ENCODE data around the gene TSPAN4.

TSPAN4 gene

DNA sequence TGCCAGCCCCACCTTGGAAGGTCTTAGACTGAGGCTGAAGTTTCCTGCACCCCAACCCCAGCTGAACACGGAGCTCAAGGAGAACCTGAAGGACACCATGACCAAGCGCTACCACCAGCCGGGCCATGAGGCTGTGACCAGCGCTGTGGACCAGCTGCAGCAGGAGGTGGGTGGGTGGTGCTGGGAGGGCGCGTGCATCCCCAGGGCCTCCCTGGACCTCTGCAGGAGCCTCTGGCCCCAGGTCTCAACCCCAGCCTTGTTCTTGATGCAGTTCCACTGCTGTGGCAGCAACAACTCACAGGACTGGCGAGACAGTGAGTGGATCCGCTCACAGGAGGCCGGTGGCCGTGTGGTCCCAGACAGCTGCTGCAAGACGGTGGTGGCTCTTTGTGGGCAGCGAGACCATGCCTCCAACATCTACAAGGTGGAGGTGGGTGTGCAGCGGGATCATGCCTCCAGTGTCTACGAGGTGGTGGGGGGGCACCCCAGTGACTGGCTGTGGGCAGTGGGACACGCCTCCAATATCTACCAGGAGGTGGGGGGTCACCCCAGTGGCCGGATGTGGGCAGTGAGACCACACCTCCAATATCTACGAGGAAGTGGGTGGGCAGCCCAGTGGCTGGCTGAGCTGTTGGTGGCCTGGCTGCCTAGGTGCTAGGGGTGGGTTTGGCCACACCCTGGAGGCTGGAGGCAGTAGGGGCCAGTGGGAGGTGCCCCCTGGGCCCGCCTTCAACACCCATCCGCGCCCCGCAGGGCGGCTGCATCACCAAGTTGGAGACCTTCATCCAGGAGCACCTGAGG is 5.3 kb upstream of the TSPAN4 start:
- DNase-seq, result no peak

DNA sequence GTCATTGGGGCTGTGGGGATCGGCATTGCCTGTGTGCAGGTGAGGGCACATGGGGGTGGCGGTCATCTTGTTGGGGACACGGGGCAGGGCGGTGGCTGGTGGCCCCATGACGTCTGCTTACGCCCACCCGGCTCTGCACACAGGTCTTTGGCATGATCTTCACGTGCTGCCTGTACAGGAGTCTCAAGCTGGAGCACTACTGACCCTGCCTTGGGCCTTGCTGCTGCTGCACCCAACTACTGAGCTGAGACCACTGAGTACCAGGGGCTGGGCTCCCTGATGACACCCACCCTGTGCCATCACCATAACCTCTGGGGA is 4.7 kb upstream of the TSPAN4 start:
- no peak for DNase-seq

DNA sequence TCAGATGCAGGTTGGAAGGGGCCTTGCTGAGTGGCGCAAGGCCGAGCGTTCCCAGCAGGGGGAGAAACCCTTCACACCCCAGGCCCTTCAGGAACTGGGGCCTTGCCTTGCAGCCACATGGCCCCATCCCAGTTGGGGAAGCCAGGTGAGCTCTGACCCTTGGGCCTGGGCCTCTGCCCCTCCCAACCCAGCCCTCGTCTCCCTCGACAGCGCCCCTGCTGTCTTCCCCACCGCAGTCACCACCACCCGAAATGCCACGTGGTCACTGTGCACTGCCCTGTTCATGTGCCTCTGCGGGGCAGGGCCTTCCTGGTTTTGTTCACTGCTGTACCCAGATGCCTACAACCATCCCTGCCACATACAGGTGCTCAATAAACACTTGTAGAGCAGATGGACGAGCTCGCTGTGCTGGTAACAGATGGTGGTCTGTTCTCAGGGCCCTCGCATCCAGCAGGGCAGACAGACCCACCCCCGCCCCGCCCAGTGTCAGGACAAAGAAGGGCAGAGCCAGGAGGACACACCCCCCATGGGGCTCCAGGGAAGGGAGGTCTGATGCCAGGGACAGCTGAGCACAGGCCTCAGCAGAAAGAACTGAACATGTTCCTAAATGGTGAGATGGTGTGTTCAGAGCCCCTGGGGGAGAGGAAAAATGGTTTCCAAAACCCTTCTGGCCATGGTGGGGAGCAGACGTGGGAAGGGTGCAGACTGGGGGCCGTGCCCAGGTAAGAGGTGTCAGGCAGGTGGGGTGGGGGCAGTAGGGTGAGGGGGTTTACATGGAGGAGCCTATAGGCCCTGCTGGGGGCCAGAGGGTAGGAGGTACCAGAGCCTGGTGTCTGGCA is 4.0 kb upstream of the TSPAN4 start:
- no peak for DNase-seq

DNA sequence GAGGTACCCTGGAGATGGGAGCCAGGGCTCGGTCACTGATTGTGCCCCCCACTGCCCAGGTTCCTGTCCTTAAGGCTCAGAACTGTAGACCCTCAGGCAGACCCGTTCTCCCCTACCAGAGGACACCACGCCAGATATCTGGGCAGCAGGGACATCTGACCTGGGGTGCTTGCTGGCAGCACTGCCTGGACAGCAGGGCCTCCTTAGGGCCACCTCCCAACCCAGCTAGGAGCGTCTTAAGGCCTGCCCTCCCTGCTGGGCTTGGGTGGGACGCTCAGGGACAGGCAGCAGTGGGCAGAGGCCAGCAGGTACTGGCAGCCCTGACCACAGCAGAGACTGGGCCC is 3.4 kb upstream of the TSPAN4 start:
- no peak for DNase-seq

DNA sequence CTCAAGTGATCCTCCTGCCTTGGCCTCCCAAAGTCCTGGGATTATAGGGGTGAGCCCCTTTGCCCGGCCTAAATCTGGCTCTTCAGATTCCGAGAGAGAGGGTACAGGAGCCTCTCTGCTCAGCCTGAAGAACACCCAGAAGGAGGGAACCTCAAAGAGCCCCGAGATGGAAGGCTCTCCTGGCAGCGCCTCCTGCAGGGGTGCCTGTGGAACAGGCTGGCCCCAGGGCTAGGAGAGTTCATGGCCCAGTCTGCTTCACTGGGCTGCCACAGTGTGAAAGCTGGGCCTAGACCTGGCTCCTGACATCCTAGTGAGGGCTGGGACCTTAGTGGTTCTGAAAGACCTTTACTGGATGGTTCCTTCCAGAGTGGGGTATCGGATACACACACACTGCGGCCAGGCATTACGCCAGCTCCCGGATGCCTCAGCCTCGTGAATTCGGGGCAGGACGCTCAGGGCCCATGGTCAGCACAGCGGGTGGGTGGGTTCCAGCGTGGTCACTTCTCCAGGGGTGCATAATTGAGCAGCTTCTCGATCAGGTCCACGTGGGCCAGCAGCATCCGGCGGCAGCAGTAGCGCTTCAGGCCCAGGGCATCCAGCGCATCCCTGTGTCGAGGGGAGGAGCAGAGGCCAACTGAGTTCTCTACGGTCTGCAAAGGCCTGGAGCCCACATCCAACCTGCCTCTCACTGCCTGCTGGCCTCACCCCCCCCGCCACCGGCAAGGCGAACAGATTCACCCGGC is 2.6 kb upstream of the TSPAN4 start:
- no peak for DNase-seq

DNA sequence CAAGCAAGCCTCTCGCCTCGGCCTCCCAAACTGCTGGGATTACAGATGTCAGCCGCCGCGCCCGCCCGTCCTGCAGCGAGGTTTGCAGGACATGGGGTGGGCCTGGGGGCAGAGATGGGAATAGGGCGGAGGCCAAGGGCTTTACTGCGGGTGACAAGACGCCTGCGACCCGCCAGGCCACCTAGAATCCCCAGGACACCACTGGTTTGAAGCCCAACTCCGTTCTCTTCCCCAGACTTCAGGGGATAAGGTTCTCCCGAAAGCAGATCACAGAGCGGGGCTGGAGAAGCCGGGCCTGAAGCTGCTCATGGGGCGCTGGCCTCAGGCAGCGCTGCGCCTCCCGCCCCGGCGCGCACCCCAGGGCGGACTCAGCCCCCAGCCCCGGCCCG is 677 bp upstream of the TSPAN4 start:
- no peak for DNase-seq

DNA sequence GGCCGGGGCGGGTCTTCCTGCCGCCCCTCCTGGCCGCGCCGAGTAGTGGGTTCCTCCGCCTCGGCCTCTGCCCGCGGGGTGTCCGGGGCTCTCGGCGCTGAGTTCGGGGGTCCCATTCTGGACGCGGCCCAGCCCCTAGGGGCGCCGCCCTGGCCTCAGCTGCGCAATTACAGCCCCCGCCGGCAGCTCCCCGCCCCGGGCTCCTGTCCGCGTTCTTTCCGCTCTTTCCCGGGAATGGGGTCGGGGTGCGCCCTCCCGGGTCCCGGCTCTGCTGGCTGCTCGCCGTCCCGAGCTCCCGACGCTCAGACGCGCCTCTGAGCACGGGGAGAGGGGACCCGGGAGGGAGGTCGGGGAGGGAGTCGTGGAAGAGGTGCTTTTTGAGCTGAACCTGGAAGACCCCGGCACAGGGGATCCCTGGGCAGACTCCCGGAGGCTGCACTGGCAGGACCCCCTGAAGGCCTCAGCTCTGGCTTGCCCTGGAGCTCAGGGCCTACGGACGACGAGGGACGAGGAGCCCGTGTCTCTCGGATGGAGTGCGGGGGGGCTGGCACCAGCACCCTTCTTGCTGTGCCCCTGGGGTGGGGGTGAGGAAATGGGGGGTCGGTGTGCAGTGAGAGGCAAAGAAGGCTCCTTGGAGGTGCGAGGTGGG is 558 bp downstream of the TSPAN4 start:
- no peak for DNase-seq

DNA sequence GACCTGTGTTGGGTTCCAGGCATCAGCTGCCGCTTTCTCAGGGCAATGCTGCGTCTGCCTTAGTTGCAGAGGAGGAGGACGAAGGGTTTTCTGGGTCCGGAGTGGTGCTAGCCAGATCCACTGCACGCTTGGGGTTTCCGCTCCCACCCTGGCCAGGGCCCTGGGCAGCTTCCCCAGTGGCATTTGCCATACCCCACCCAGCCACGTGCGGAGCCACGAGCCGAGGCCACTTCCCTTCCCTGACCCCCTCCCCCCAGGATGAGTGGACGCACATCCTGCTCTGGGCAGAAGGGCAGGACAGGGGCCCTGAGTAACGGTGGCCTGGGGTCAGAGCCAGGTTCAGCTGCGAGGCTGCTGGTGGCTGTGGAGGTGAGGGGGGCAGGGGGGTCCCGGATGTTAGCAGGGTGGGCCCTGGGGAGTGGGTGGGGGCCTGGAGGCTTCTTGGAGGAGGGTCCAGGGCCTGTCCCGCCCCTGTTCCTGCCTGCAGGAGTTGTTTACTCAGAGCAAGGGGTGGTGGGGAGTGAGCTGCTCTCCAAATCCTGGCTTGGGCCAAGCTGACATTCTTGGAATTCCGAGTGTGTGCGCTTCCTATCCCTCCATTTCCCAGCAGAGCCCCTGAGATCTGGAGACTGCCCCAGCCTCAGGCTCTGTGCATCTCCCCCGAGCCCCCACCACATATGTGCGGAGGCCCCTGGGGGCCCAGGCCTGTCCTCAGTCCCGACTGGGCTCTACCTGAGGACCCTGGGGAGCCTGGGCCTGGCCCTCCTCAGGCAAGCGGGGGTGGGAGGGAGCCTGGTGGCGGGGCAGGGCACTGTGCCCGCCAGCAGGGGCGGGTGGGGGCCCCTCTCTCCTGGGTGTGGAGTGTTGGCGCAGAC is 1.4 kb downstream of the TSPAN4 start:
- no peak for DNase-seq

DNA sequence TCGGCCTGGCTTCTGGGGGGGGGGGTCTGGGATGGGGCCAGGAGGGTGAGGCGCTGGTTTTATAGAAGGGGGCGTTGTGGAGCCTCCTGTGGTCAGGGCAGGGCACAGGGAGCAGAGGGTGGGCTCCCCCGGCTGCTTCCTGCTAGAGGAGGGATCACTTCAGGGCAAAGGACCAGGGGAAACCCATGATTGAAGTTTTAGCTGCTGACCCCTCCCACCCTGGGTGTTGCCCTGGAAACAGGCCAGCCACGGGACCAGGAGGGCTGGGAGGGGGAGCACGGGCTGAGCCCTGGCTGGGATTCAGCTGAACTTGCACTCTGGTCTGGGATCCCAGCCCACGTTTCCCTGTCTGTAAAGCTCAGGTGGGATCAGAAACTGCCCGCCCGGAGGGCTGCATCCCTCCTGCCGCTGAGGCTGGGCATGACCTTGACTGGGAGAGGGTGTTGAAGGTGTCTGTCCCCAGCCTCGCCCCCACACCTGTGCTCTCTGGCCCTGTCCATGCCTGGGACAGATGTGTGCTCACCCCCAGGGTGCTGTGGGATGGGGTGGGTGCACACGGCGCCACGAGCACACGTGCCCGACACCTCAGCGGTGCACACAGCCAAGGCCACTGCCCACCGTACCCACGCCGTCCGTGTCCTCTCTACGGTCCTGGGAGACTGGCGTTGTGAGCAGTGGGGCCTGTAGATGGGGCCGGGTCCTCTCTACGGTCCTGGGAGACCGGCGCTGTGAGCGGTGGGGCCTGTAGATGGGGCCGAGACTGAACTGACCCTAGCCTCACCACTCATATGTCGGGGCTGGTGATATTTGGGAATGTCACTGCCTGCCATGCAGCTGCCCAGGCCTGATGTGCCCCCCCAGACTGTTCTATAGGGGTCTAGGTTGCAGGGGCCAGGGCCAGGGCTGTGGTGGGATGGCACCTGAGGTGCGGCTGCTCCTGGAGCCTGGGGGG is 2.3 kb downstream of the TSPAN4 start:
- DNase-seq, result no peak

DNA sequence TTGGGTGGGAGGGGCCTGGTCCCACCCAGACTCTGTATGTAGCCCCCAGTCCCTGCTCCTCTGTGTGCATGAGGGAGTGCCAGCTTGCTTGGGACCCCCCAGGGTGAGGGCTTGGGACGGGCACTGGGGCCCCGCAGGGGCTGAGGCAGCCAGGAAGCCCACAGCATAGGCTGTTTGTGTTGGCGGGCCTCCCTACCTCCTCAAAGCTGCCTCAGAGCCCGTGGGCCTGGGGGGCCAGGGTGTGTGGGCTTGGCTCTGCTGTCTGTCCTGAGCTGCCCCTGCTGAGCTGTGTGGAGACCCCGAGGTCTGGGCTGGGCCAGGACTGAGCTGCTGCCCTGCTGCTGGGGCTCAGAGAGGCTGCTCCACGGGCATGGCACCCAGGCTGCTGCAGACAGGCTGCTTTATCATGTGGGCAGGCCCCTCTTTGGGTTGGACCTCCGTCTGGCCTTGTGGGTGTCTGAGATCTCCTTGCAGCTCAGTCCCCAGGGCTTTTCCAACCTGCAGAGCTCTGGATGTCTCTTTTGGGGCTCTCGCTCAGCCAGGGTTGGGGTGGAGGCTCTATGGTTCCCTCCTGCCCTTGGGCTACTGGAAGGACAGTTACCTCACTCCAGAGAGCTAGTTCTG is 3.3 kb downstream of the TSPAN4 start:
- DNase-seq, result no peak

DNA sequence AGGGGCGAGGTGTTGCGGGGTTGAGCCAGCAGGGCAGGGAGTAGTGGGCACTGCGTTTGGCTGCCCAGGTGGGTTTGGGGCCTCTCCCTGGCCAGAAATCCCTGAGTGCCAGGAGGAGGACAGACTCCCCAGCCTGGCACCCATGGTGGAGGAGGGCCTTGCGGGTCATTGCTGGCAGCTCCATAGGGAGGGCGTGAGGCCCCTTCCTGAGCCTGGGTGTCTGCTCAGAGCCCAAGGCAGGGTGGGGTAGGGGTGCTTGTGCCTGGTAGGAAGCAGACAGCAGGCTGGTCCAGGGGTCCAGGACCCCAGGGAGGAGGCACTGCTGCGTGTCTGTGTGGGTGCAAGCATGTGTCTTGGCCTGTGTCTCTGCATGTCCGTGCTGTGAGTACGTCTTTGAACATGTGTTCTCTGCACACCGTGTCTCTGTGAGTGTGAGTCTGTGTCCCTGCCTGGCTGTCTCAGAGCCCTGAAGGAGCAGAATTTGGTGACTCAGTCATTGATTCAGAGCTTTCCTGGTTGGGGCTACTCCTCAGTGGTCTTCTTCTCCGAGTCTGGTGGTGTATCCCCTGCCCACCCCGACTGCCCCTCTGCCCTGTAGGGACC is 3.9 kb downstream of the TSPAN4 start:
- no peak for DNase-seq

DNA sequence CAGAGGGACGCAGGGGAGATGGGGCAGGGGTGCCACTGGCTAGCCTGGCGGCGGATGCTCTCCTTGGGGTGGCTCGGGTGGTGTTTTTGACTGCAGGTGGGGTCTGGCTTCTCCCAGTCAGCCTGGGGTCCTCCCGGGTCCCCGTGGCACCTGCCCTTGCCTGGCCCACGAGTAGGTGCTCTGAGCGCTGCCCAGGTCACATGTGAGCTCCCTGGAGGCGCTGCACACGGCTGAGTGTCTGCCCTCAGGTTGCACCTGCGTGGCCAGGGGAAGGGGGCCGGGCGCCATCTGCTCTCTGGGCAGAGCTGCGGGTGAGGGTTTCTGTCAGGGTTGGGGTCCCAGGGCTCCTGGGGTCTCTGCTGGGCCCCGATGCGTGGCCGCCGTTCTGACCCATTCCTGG is 5.2 kb downstream of the TSPAN4 start:
- no peak for DNase-seq

DNA sequence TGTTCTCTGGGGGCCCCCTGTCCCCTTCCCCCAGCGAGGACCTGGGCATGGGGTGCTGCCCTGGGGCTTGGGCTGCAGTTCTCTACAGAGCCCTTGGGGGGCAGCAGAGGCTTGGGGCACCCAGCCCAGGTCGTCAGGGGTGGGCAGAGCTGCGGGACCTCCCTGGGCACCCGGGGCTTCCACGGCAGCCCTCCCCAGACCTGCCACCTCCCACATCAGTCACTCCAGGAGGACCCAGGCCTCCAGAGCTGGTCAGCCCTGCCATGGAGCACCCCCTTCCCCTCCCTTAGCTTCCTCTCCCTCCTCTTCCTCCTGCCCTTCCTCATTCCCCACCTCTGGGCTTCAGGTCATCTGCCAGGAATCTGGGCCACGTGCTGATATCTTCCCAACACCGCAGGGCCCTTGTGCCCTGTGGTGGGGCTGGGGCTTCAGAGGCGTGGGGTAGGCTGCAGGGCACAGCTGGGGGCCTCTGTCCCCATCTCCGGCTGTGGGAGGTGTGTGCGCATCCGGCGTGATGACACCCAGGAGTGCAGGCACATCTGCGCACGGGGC is 5.8 kb downstream of the TSPAN4 start:
- DNase-seq, result no peak

DNA sequence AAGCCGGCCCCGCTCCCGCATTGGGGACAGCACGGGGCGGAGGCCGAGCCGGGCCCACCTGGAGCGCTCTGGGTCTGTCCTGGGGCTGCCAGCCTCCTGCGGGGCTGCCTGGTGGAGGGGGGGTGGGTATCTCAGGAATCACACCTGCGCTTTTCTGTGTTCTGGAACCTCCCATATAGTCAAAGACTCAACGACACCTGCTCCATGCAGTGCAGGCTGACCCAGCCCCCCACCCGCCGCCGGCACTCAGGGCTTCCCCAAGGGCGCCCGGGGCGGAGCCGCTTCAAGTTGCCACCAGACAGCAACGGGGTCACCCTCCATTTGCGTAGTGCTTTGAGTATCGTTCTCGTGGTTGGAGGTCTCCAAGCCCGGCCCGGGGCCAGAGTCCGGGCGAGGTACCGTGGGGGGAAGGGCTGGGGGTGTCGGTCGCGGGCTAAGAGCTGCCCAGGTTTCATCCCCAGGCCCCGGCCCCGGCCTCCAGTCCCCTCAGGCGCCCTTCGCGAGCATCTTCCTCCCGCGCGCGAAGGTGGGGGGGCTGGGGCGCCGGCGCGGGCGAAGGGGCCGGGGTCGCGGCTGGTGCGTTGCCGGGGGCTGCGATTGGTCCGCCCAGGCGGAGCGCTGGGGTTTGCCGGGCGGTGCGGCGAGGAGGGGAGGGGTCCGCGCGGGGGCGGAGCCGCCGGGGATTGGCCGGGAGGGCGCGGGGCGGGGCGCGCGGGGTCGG is 6.6 kb downstream of the TSPAN4 start:
- DNase-seq, result no peak

DNA sequence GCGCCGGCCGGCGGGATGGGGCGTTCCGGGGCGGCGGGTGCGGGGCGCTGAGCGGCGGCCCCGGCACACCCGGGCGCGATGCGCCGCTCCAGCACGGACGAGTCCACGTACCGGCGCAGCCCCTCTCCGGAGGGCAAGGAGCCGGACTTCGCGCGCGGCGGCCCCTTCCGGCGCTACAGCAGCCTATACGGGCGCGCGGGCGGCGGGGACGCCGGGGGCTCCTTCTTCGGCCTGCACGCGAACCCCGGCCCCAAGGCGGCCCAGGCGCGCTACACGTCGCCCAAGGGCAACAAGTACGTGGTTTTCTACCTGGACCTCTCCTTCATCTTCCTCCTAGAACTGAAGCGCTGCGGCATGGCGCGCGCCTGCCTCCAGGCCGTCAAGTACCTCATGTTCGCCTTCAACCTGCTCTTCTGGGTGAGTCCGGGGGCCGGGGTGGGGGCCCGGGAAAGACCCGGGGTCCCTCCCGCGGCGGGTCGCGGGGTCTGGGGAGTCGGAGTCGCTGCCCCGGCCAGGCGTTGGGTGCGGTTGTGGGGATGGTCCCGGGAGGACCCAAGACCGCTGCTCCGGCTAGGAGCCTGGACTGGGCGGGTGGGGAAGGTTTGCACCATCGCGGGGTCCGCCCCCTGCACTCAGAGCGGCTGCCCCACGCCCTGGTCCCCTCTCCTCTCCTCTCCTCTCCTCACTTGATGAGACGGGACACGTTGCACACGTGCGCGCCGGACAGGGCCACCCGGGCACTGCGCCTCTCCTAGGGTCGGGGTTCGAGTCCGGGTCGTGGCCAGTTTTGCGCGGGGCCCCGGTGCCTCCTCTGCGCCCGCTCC is 7.5 kb downstream of the TSPAN4 start:
- no peak for DNase-seq

DNA sequence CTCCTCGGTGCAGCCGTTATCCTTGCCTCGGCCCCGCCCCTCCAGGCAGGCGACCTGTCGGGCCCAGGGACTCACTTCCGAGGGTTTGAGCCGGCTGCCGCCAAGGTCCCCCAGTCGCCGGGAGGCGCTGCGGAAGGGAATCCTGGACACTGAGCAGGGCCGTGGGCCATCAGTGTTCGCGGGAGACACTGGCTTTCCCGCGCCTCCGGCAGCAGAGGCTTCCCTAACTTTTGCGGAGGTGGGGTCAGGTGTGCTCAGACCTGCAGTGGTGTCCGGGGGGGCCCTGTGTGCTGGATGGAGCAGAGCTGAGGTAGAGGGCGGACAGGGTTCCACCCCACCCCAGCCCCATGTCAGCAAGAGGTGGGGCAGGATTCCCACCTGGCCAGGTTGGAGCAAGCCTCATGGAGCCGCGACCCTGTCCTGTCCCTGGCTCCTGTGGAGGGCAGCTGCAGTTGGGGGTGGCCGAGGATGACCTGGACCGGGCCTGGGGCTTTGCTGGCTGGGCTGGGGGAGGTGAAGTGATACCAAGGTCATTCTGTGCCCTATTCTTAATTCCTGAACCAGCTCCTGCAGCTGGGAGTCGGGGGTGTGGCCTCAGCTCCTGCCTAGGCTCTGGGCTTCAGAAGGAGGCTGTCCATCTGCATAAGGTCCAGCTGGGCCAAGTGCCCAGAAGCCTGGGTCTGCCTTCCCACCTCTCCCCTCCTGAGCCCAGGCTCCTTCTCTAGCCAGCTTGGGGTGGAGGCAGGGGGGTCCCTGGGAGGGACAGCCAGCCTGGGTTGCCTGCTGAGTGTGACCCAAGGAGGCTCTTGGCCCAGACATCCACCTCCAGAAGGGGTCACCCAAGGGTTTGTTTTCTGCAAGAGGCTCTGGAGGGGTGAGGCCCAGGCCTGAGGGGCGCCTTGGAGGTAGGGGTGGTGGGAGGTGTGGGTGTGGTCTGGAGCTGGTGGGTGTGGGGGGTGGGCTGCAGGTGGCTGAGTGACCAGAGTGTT is 8.4 kb downstream of the TSPAN4 start:
- no peak for DNase-seq

DNA sequence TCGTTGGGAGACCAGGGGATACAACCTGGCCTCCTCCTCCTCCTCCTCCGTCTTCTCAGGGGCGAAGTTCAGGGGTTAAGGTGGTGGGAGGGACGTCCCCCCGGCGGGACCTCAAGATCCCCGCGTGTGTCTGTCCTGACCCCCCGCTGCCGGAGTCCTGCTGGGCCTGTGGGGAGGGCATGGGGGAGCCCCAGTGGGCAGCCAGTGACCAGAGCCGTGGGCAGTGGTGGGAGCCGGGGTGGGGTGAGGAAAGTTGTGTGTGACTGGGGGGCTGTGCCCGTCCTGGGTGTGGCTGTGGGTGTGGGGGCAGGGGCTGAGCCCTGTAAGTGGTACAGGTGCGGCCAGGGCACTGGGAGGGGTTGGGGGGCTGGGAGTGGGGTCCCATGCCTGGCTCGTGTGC is 10.1 kb downstream of the TSPAN4 start:
- DNase-seq, result no peak

Measured in bone marrow (tissue), 2 donors.